Measurements from ENCODE around the gene ST6GAL1. TPM values are rescaled to one million over a fixed set of nuclear protein-coding genes. Genes with fewer than 3 reads are reported as not detected.
"Not testable (repeated sequence)": the region's sequence is repeated elsewhere in the genome, so short reads cannot be mapped to it uniquely, and the experiment has no call there.

ST6GAL1 gene
- total RNA-seq, 1 donor from 2014 or later, result 84.3 TPM

GRCh38 chr3:186964071-186964470 is 33.7 kb downstream of the ST6GAL1 start:
- H3K27me3 ChIP-seq (ENCODE audit: low read depth), result no peaks in the 10 kb centered on the region
- no peaks in the 10 kb centered on the region for H3K9me3 ChIP-seq (replicated peaks)
- H3K4me3 ChIP-seq, result no peak overlapping the region
- no peak for TF ChIP-seq CTCF (IDR thresholded peaks at IDR 0.05; ENCODE audit: borderline replicate concordance)
- intact Hi-C loops (cut with micrococcal nuclease), result no loop called here
- peak overlapping the region; percentile 97 for H3K27ac ChIP-seq (replicated peaks)
- H3K36me3 ChIP-seq, result peaks cover 5% of the 10 kb centered on the region
- no peak for DNase-seq
- peaks cover 99% of the 10 kb centered on the region for H3K4me1 ChIP-seq

- Histone ChIP-seq H3K36me3 (peaks cover 5% of the 10 kb centered on the region), H3K4me3 (no peak overlapping the region), H3K9me3 (replicated peaks) (no peaks in the 10 kb centered on the region), H3K27me3 (ENCODE audit: low read depth) (no peaks in the 10 kb centered on the region), H3K4me1 (peaks cover 99% of the 10 kb centered on the region), H3K27ac (replicated peaks) (peak overlapping the region; percentile 97)
- intact Hi-C loops (cut with micrococcal nuclease), result no loop called here
- no peak for TF ChIP-seq CTCF (IDR thresholded peaks at IDR 0.05; ENCODE audit: borderline replicate concordance)
- DNase-seq, result no peak
Observed at GRCh38 chr3:186964616-186965015, 34.3 kb downstream of the ST6GAL1 start.

GRCh38 chr3:186965141-186965879 is 35.0 kb downstream of the ST6GAL1 start:
- no peaks in the 10 kb centered on the region for H3K9me3 ChIP-seq (replicated peaks)
- H3K36me3 ChIP-seq, result peaks cover 5% of the 10 kb centered on the region
- peak overlapping the region; percentile 20 for H3K4me3 ChIP-seq
- H3K27ac ChIP-seq (replicated peaks), result peak overlapping the region; percentile 97
- intact Hi-C loops (cut with micrococcal nuclease), result no loop called here
- peaks cover 99% of the 10 kb centered on the region for H3K4me1 ChIP-seq
- H3K27me3 ChIP-seq (ENCODE audit: low read depth), result no peaks in the 10 kb centered on the region
- TF ChIP-seq CTCF (IDR thresholded peaks at IDR 0.05; ENCODE audit: borderline replicate concordance), result no peak
- no peak for DNase-seq

- no peak overlapping the region for H3K4me3 ChIP-seq
- H3K27ac ChIP-seq (replicated peaks), result peak overlapping the region; percentile 97
- H3K36me3 ChIP-seq, result peaks cover 5% of the 10 kb centered on the region
- H3K9me3 ChIP-seq (replicated peaks), result no peaks in the 10 kb centered on the region
- no peak for DNase-seq
- TF ChIP-seq CTCF (IDR thresholded peaks at IDR 0.05; ENCODE audit: borderline replicate concordance), result no peak
- intact Hi-C loops (cut with micrococcal nuclease), result no loop called here
- H3K27me3 ChIP-seq (ENCODE audit: low read depth), result no peaks in the 10 kb centered on the region
- peaks cover 99% of the 10 kb centered on the region for H3K4me1 ChIP-seq
Observed at GRCh38 chr3:186966406-186966805, 36.1 kb downstream of the ST6GAL1 start.

- Histone ChIP-seq H3K27ac (replicated peaks) (peak overlapping the region; percentile 97), H3K4me1 (peaks cover 99% of the 10 kb centered on the region)
- H3K9me3 ChIP-seq (replicated peaks); intact Hi-C loops (cut with micrococcal nuclease); H3K27me3 ChIP-seq (ENCODE audit: low read depth); DNase-seq; H3K4me3 ChIP-seq; H3K36me3 ChIP-seq: not testable (repeated sequence)
Observed at GRCh38 chr3:186967236-186967635, 36.9 kb downstream of the ST6GAL1 start.

- no peak for TF ChIP-seq CTCF (IDR thresholded peaks at IDR 0.05; ENCODE audit: borderline replicate concordance)
- DNase-seq, result no peak
- intact Hi-C loops (cut with micrococcal nuclease), result no loop called here
Observed at GRCh38 chr3:186967686-186968085, 37.4 kb downstream of the ST6GAL1 start.

More at GRCh38 chr3:186967686-186968085, 37.4 kb downstream of the ST6GAL1 start:
- Histone ChIP-seq H3K4me3 (no peak overlapping the region), H3K27ac (replicated peaks) (peak overlapping the region; percentile 97), H3K4me1 (peaks cover 99% of the 10 kb centered on the region), H3K36me3 (peaks cover 11% of the 10 kb centered on the region), H3K27me3 (ENCODE audit: low read depth) (no peaks in the 10 kb centered on the region), H3K9me3 (replicated peaks) (no peaks in the 10 kb centered on the region)
